ENCODE measurements around the gene PLEKHA6. TPM values are rescaled to one million over a fixed set of nuclear protein-coding genes. Genes with fewer than 3 reads are reported as not detected.
A peak's percentile ranks its signal among the peaks of the same experiment; 100 is the strongest.

PLEKHA6 gene
- total and polyA plus RNA-seq, 2 of the 8 experiments (the other 6 are each of a cell fraction or from before 2014, with no cell fraction given), result 4.8 to 20.2 TPM

DNA sequence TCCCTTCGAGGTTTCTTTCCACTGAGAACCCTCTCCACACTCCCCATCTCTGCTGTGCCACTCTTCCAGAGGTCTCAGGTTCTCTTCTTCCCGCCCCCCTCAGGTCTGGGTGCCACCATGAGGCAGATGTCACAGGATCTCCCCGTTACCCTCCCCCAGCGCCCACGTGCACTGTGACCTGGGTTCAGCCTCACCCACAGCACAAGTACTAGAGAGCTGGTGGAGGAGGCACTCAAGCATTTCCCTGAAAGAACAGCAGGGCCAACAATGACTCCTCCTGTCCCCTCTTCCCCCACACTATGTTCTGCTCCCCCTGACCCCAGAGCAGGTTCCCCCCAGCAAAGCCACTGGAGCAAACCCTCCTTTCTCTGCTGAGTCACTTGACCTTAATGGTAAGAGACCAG, 14.3 kb downstream of the PLEKHA6 start:
- no peak overlapping the region for H3K27ac ChIP-seq (ENCODE audit: low read depth, low read length)
- H4K20me1 ChIP-seq (replicated peaks in 1 of 2; ENCODE audit: control insufficient read depth in 1 of 2, insufficient read depth in 2 of 2, low read length in 2 of 2), result no peaks in the 10 kb centered on the region
- peaks cover 10 to 27% (median 17%) of the 10 kb centered on the region in 4 experiments for H3K4me1 ChIP-seq (replicated peaks in 1 of 4; ENCODE audit: control insufficient read depth in 3 of 4, insufficient read depth in 4 of 4, low read length in 3 of 4)
- H2BK20ac ChIP-seq (ENCODE audit: low read length), result no peak overlapping the region
- peak overlapping the region; percentile 15 for H2BK120ac ChIP-seq (replicated peaks; ENCODE audit: low read depth, low read length)
- peaks cover 0 to 2% (median 0%) of the 10 kb centered on the region in 4 experiments; a peak in 3 of 7 replicates for H3K27me3 ChIP-seq (replicated peaks in 1 of 4; ENCODE audit: control insufficient read depth in 3 of 4, extremely low read depth in 1 of 4, insufficient read depth in 3 of 4, low read length in 3 of 4)
- no peak overlapping the region for H4K8ac ChIP-seq (ENCODE audit: extremely low read depth, insufficient read depth, low read length)
- H3K18ac ChIP-seq (ENCODE audit: extremely low read depth, low read length), result 0 out of 2 replicates have a peak overlapping the region, but pooled peaks have one; percentile 7
- peak overlapping the region; percentile 88 for H3K4ac ChIP-seq (replicated peaks; ENCODE audit: insufficient read length, low read depth, low read length)
- H3K79me2 ChIP-seq (ENCODE audit: control insufficient read depth in 1 of 2, insufficient read depth in 2 of 2, low read length in 2 of 2), result no peaks in the 10 kb centered on the region
- peak overlapping the region; percentile 56 for H2BK5ac ChIP-seq (ENCODE audit: low read depth, low read length)
- no peak overlapping the region for H3K4me2 ChIP-seq (ENCODE audit: insufficient read depth in 1 of 2, low read depth in 2 of 2, low read length in 2 of 2)
- H3K9me3 ChIP-seq (ENCODE audit: insufficient read depth in 2 of 2, low read depth in 1 of 2, low read length in 1 of 2), result no peaks in the 10 kb centered on the region
- H3K23me2 ChIP-seq (ENCODE audit: low read depth, low read length), result no peaks in the 10 kb centered on the region
- peak overlapping the region; percentile 27; the same call in 1 of the 2 replicates for H2BK12ac ChIP-seq (ENCODE audit: low read depth, low read length)
- no peaks in the 10 kb centered on the region for H3K36me3 ChIP-seq (ENCODE audit: control insufficient read depth in 2 of 4, insufficient read depth in 4 of 4, low read length in 3 of 4)
- H3K56ac ChIP-seq (replicated peaks; ENCODE audit: insufficient read length, low read depth, low read length), result no peak overlapping the region
- H2AK5ac ChIP-seq (ENCODE audit: low read depth, low read length), result no peak overlapping the region
- no peak overlapping the region for H3K9ac ChIP-seq (replicated peaks in 1 of 4; ENCODE audit: extremely low read depth in 1 of 4, low read depth in 3 of 4, low read length in 3 of 4)
- ChIA-PET CTCF (ENCODE audit: partially characterized antibody) (interaction anchor here (1.0 to 8.1 kb wide), 9 partner anchors 9 to 185 kb away, joined by 3 to 110 read pairs (median 4); partner anchors contain the start of genes GOLT1A and PLEKHA6), POLR2A (ENCODE audit: partially characterized antibody) (no interaction called here)
- DNase-seq (ENCODE audit: low read depth in 1 of 2, low spot score in 2 of 2), result no peak
- TF ChIP-seq ZNF274 (IDR thresholded peaks at IDR 0.05; ENCODE audit: borderline replicate concordance, extremely low read depth, low read length), result no peak
- TF ChIP-seq, protein P1, sequence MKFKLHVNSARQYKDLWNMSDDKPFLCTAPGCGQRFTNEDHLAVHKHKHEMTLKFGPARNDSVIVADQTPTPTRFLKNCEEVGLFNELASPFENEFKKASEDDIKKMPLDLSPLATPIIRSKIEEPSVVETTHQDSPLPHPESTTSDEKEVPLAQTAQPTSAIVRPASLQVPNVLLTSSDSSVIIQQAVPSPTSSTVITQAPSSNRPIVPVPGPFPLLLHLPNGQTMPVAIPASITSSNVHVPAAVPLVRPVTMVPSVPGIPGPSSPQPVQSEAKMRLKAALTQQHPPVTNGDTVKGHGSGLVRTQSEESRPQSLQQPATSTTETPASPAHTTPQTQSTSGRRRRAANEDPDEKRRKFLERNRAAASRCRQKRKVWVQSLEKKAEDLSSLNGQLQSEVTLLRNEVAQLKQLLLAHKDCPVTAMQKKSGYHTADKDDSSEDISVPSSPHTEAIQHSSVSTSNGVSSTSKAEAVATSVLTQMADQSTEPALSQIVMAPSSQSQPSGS (IDR thresholded peaks at IDR 0.05; ENCODE audit: low read length), result no peak
- TF ChIP-seq CBX5 (IDR thresholded peaks at IDR 0.05; ENCODE audit: low read depth, low read length), result no peak
- no peak for TF ChIP-seq SP1 (IDR thresholded peaks at IDR 0.05; ENCODE audit: low read depth, low read length)
- no peak for TF ChIP-seq CREB1 (IDR thresholded peaks at IDR 0.05)
- no peak for TF ChIP-seq YY1 (IDR thresholded peaks at IDR 0.05; ENCODE audit: low read depth, low read length)
- TF ChIP-seq, protein P2, sequence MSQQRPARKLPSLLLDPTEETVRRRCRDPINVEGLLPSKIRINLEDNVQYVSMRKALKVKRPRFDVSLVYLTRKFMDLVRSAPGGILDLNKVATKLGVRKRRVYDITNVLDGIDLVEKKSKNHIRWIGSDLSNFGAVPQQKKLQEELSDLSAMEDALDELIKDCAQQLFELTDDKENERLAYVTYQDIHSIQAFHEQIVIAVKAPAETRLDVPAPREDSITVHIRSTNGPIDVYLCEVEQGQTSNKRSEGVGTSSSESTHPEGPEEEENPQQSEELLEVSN (IDR thresholded peaks at IDR 0.05), result no peak
- no peak for TF ChIP-seq BCL11A (IDR thresholded peaks at IDR 0.05; ENCODE audit: low read depth in 2 of 2, low read length in 2 of 2)
- no peak for TF ChIP-seq BACH1 (IDR thresholded peaks at IDR 0.05; ENCODE audit: low read length)
- TF ChIP-seq KDM4A (IDR thresholded peaks at IDR 0.05; ENCODE audit: low read depth, low read length, severe bottlenecking), result no peak
- no peak for TF ChIP-seq POLR2AphosphoS5 (IDR thresholded peaks at IDR 0.05; ENCODE audit: low read depth, low read length)
- no peak for TF ChIP-seq RFX5 (IDR thresholded peaks at IDR 0.05; ENCODE audit: borderline replicate concordance, low read depth, low read length)
- TF ChIP-seq TCF12 (IDR thresholded peaks at IDR 0.05; ENCODE audit: low read depth, low read length), result no peak
- H2AFZ ChIP-seq (ENCODE audit: low read length), result no peak overlapping the region
- H4K5ac ChIP-seq (ENCODE audit: insufficient read length, low read depth, low read length), result no peak overlapping the region
- no peaks in the 10 kb centered on the region for H3K79me1 ChIP-seq (ENCODE audit: low read depth, low read length)
- WGBS, 2 experiments (ENCODE audit: extremely low coverage in 1 of 2, insufficient coverage in 1 of 2, insufficient read length in 1 of 2, insufficient replicate concordance in 2 of 2, low coverage in 1 of 2, low lambda C conversion rate in 2 of 2, missing lambda C conversion rate in 1 of 2), result 70% methylated on average over 5 of the region's 5 CpGs; no CpG with 5 or more reads in 1 of the 2 experiments
- FAIRE-seq, result no peak
- no peak overlapping the region for H4K91ac ChIP-seq (replicated peaks; ENCODE audit: insufficient read length, low read length)
- no peak overlapping the region for H3K14ac ChIP-seq (ENCODE audit: insufficient read length)
- H3K23ac ChIP-seq (ENCODE audit: insufficient read length), result no peak overlapping the region
- H3K4me3 ChIP-seq (ENCODE audit: extremely low read depth in 1 of 4, insufficient read depth in 2 of 4, low read depth in 3 of 4, low read length in 4 of 4), result no peak overlapping the region
- 0 out of 2 replicates have a peak overlapping the region, but pooled peaks have one; percentile 81 for H2BK15ac ChIP-seq (ENCODE audit: low read length)
